ENCODE results near the gene ZDHHC14.

The ZDHHC14 gene

GRCh38 chr6:157538168-157538567 lies 157.2 kb downstream of the ZDHHC14 start:
- no peak for DNase-seq

- DNase-seq = no peak
Observed at GRCh38 chr6:157538698-157539097, 157.7 kb downstream of the ZDHHC14 start.

GRCh38 chr6:157539421-157539822 lies 158.4 kb downstream of the ZDHHC14 start:
- no peak for DNase-seq

GRCh38 chr6:157539900-157540752 lies 159.1 kb downstream of the ZDHHC14 start:
- no peak for DNase-seq

- no peak for DNase-seq
Observed at GRCh38 chr6:157541618-157542413, 160.8 kb downstream of the ZDHHC14 start.

GRCh38 chr6:157542414-157543160 lies 161.6 kb downstream of the ZDHHC14 start:
- DNase-seq = no peak

- DNase-seq = no peak
Observed at GRCh38 chr6:157546321-157546720, 165.3 kb downstream of the ZDHHC14 start.

GRCh38 chr6:157547112-157547511 lies 166.1 kb downstream of the ZDHHC14 start:
- DNase-seq = no peak

- DNase-seq = peak in 1 of 2 donors; percentile 27
Observed at GRCh38 chr6:157548635-157549467, 167.9 kb downstream of the ZDHHC14 start.

GRCh38 chr6:157549468-157549745 lies 168.4 kb downstream of the ZDHHC14 start:
- DNase-seq = no peak

GRCh38 chr6:157550114-157550989 lies 169.4 kb downstream of the ZDHHC14 start:
- DNase-seq = no peak

- DNase-seq = no peak
Observed at GRCh38 chr6:157551041-157551832, 170.2 kb downstream of the ZDHHC14 start.

GRCh38 chr6:157552081-157552747 lies 171.2 kb downstream of the ZDHHC14 start:
- no peak for DNase-seq

- no peak for DNase-seq
Observed at GRCh38 chr6:157552820-157553485, 172.0 kb downstream of the ZDHHC14 start.

GRCh38 chr6:157554747-157555146 lies 173.8 kb downstream of the ZDHHC14 start:
- no peak for DNase-seq

GRCh38 chr6:157555455-157556143 lies 174.6 kb downstream of the ZDHHC14 start:
- DNase-seq = no peak

- DNase-seq = no peak
Observed at GRCh38 chr6:157556144-157556645, 175.2 kb downstream of the ZDHHC14 start.

- DNase-seq = no peak
Observed at GRCh38 chr6:157556671-157557430, 175.9 kb downstream of the ZDHHC14 start.
